Neural crest cell (in vitro differentiated cells): ENCODE measurements around the gene CHAF1B. TPM values are rescaled to one million over a fixed set of nuclear protein-coding genes. Genes with fewer than 3 reads are reported as not detected.

Source experiments
- DNase-seq: peaks from one replicate; pipeline ENCODE4 v3.0.0; 2021; ENCODE audit warnings: low read depth, mixed read lengths, low spot score
- H3K27ac Mint-ChIP-seq: one replicate; pipeline ENCODE4 v1.8.0; 2021; ENCODE audit warnings: mild to moderate bottlenecking, mixed read lengths; ENCODE audit not compliant: unreplicated experiment
- H3K27me3 Mint-ChIP-seq: 2 replicates; pipeline ENCODE4 v1.8.0; 2021; ENCODE audit warnings: low read depth, mild to moderate bottlenecking, mixed read lengths
- H3K36me3 Mint-ChIP-seq: 2 replicates; pipeline ENCODE4 v1.8.0; 2021; ENCODE audit warnings: low read depth, mild to moderate bottlenecking, mixed read lengths
- H3K4me1 Mint-ChIP-seq: 2 replicates; pipeline ENCODE4 v1.8.0; 2021; ENCODE audit warnings: mixed read lengths
- H3K4me3 Mint-ChIP-seq: one replicate; pipeline ENCODE4 v1.8.0; 2021; ENCODE audit warnings: mild to moderate bottlenecking, mixed read lengths
- H3K9me3 Mint-ChIP-seq: 2 replicates; pipeline ENCODE4 v1.8.0; 2021; ENCODE audit warnings: mixed read lengths
- total RNA-seq: library from RNA; stranded (reverse); gene quantifications from 2 replicates; pipeline ENCODE4 v1.2.1, GENCODE V29; 2021
- TF ChIP-seq, protein P1 (sequence below): fragments of 200-600 bp; sonication (generic); conservative IDR thresholded peaks from 2 replicates; pipeline ENCODE4 v1.5.0; 2021; ENCODE audit warnings: antibody characterized with exemption, mild to moderate bottlenecking

CHAF1B gene
- total RNA-seq, 1 donor from 2014 or later: 32.3 TPM

DNA sequence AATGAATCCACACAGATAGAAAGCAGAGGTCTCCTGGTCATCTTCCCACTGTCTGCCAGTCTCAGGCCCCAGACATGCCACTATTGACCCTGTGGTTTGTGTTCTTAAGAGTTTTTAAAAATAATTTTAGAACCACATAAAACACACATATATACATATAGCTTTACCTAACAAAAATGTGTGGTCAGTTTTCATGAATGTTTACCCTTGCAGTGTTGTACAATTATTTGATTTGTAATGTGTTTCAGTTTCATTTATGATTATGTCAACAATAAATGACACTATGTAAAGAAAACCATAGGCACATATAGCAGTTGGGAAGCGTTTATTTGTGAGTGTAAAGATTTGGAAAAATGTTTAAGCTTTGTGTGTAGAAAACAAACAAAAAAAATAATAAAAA, 17.1 kb downstream of the CHAF1B start:
- Mint-ChIP-seq H3K36me3 (peaks cover 21% of the 10 kb centered on the region), H3K4me1 (no peaks in the 10 kb centered on the region), H3K27me3 (no peaks in the 10 kb centered on the region), H3K4me3 (no peak overlapping the region), H3K9me3 (no peaks in the 10 kb centered on the region), H3K27ac (no peak overlapping the region)
- DNase-seq: no peak
- TF ChIP-seq, protein P1, sequence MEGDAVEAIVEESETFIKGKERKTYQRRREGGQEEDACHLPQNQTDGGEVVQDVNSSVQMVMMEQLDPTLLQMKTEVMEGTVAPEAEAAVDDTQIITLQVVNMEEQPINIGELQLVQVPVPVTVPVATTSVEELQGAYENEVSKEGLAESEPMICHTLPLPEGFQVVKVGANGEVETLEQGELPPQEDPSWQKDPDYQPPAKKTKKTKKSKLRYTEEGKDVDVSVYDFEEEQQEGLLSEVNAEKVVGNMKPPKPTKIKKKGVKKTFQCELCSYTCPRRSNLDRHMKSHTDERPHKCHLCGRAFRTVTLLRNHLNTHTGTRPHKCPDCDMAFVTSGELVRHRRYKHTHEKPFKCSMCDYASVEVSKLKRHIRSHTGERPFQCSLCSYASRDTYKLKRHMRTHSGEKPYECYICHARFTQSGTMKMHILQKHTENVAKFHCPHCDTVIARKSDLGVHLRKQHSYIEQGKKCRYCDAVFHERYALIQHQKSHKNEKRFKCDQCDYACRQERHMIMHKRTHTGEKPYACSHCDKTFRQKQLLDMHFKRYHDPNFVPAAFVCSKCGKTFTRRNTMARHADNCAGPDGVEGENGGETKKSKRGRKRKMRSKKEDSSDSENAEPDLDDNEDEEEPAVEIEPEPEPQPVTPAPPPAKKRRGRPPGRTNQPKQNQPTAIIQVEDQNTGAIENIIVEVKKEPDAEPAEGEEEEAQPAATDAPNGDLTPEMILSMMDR: no peak

DNA sequence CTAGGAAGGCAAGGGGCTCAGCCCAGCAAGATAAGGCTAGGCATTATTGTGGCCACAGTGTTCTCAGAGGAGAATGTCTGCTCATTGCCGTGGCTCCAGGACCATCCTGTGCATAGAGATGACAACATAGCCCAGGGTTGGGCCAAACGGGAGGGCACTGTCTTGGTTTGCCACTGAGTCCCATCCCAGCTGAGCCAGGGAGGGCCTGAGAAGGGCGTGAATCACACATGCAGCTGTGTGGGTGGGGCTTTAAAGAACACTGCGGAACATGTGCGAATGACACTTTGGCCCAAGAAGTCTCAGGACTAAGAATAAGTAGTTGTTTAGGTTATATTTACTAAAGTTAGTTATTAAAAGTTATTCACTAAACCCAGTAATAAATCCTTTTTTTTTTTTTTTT, 18.5 kb downstream of the CHAF1B start:
- peak overlapping the region; percentile 93 for H3K27ac Mint-ChIP-seq
- peaks cover 25% of the 10 kb centered on the region for H3K36me3 Mint-ChIP-seq
- TF ChIP-seq, protein P1: no peak
- H3K9me3 Mint-ChIP-seq: no peaks in the 10 kb centered on the region
- no peak for DNase-seq
- H3K4me1 Mint-ChIP-seq: no peaks in the 10 kb centered on the region
- no peak overlapping the region for H3K4me3 Mint-ChIP-seq
- H3K27me3 Mint-ChIP-seq: no peaks in the 10 kb centered on the region

DNA sequence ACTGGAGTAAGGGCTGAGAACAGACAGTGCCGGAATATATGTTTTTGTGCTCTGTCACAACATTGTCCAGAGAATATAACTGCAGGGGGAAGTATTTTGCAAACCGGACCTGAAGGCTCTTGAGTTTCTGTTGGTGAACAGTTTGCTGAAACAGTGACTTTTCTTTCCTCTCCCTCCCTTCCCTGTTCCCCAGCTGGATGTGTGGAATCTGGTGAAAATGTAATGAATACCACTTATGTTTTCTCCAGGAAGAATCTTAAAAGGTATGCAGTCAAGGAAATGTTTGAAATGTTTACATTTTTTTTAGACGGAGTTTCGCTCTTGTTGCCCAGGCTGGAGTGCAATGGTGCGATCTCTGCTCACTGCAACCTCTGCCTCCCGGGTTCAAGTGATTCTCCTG, 23.4 kb downstream of the CHAF1B start:
- Mint-ChIP-seq H3K4me3 (no peak overlapping the region), H3K36me3 (peaks cover 17% of the 10 kb centered on the region), H3K27ac (no peak overlapping the region), H3K4me1 (no peaks in the 10 kb centered on the region), H3K9me3 (no peaks in the 10 kb centered on the region), H3K27me3 (no peaks in the 10 kb centered on the region)
- TF ChIP-seq, protein P1: no peak
- DNase-seq: no peak

DNA sequence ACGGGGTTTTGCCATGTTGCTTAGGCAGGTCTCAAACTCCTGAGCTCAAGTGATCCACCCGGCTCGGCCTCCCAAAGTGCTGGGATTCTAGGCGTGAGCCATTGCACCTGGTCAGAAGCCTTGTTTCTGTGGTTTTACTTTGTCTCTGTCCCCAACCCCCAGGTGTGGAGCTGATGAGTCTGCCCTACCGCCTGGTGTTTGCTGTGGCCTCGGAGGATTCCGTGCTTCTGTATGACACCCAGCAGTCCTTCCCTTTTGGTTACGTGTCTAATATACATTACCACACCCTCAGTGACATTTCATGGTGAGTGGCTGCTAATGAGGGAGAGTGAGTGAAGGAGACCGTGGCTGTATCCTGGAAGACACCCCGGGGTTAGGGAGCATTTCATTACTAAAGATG, 26.1 kb downstream of the CHAF1B start:
- Mint-ChIP-seq H3K36me3 (peaks cover 17% of the 10 kb centered on the region), H3K9me3 (no peaks in the 10 kb centered on the region)

DNA sequence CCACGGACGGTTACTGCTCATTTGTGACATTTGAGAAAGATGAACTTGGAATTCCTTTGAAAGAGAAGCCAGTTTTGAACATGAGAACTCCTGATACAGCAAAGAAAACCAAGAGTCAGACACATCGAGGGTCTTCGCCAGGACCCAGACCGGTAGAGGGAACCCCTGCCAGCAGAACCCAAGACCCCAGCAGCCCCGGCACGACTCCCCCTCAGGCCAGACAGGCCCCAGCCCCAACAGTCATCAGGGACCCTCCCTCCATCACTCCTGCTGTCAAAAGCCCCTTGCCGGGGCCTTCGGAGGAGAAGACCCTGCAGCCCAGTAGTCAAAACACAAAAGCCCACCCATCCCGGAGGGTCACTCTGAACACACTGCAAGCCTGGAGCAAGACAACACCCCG, 27.7 kb downstream of the CHAF1B start:
- Mint-ChIP-seq H3K4me1 (no peaks in the 10 kb centered on the region), H3K27me3 (no peaks in the 10 kb centered on the region), H3K9me3 (no peaks in the 10 kb centered on the region), H3K36me3 (peaks cover 14% of the 10 kb centered on the region), H3K27ac (no peak overlapping the region), H3K4me3 (no peak overlapping the region)
- TF ChIP-seq, protein P1: no peak
- no peak for DNase-seq

More for the DNA sequence above, 26.1 kb downstream of the CHAF1B start:
- H3K27ac Mint-ChIP-seq: no peak overlapping the region
- DNase-seq: no peak
- no peaks in the 10 kb centered on the region for H3K27me3 Mint-ChIP-seq
- H3K4me3 Mint-ChIP-seq: no peak overlapping the region
- H3K4me1 Mint-ChIP-seq: no peaks in the 10 kb centered on the region
- TF ChIP-seq, protein P1: no peak

DNA sequence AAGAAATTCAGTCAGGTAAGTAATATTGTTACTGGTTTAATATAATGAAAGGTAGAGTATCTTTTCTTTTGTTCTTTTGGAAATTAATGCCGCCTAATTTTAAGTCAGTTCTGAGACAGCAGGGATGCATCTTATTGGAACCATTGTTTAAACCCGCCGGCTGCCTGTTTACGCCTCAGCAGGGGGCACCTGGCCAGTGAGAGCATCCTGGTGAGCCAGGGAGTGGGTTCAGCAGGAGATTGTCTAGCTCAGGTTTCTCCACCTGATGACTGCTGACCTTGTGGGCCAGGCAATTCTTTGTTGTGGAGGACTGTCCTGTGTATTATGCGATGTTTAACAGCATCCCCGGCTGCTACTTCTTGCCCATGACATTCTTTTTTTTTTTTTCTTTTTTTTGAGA, 30.2 kb downstream of the CHAF1B start:
- no peaks in the 10 kb centered on the region for H3K9me3 Mint-ChIP-seq
- DNase-seq: no peak
- H3K4me1 Mint-ChIP-seq: peaks cover 7% of the 10 kb centered on the region
- no peak overlapping the region for H3K4me3 Mint-ChIP-seq
- peaks cover 12% of the 10 kb centered on the region for H3K36me3 Mint-ChIP-seq
- no peak overlapping the region for H3K27ac Mint-ChIP-seq
- TF ChIP-seq, protein P1: no peak
- no peaks in the 10 kb centered on the region for H3K27me3 Mint-ChIP-seq
